GM18873 (cell line): ENCODE measurements around the gene CGNL1.

Source experiments
- ATAC-seq: cut with Tn5 transposase; IDR thresholded peaks from one replicate; pipeline ENCODE4 v1.9.1; 2021; ENCODE audit warnings: mild to moderate bottlenecking, moderate library complexity, moderate number of reproducible peaks; ENCODE audit not compliant: unreplicated experiment, low FRiP score

The CGNL1 gene

DNA sequence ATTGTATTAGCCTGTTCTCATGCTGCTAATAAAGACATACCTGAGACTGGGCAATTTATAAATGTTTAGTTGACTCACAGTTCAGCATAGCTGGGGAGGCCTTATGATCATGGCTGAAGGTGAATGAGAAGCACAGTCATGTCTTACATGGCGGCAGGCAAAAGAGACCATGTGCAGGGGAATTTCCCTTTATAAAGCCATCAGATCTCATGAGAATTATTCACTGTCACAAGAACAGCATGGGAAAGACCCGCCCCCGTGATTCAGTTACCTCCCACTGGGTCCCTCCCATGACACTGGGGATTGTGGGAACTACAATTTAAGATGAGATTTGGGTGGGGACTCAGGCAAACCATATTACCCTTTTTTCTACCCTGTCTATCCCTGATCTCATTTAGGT lies 163.9 kb downstream of the CGNL1 start:
- ATAC-seq, result no peak

GRCh38 chr15:57540736-57541135 lies 164.4 kb downstream of the CGNL1 start:
- peak; percentile 87 for ATAC-seq

- no peak for ATAC-seq
Measured at GRCh38 chr15:57541271-57541670, 165.0 kb downstream of the CGNL1 start.

DNA sequence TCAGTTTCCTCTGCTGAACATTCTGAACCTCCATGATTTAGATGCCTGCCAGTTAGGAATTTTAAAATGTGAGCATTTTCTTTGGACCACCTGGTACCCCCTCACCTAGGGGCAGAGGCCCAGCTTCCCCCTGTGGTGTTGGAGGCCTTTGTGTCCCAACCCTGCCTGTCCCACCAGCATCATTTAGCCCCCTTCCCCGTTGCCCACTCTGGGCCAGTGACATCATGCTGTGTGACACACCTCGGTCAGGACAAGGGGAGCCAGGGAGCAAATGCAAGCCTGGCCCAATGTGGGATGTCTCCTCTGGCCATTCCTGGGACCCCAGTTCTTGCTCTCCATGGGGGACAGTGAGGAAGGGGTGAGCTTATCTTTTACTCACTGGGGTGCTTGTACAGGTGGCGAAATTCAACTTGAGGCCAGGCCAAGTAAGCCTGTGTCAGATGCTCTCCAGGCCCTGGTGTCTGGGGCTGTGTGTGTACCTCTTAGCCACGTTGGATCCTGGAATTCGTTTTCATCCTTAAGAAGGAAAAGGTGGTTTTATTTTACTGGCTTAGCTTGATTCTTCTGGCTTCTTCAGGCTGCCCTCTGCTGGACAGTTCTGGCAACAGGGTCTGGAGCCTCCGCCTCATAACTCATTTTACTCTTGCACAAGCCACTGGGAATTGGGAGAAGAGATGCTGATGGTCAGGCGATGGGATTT lies 165.7 kb downstream of the CGNL1 start:
- ATAC-seq, result no peak

- ATAC-seq, result no peak
Measured at GRCh38 chr15:57542505-57542817, 166.2 kb downstream of the CGNL1 start.

GRCh38 chr15:57544848-57545480 lies 168.7 kb downstream of the CGNL1 start:
- ATAC-seq, result no peak

- ATAC-seq, result no peak
Measured at GRCh38 chr15:57545995-57546394, 169.7 kb downstream of the CGNL1 start.

- no peak for ATAC-seq
Measured at GRCh38 chr15:57547243-57547755, 171.0 kb downstream of the CGNL1 start.

DNA sequence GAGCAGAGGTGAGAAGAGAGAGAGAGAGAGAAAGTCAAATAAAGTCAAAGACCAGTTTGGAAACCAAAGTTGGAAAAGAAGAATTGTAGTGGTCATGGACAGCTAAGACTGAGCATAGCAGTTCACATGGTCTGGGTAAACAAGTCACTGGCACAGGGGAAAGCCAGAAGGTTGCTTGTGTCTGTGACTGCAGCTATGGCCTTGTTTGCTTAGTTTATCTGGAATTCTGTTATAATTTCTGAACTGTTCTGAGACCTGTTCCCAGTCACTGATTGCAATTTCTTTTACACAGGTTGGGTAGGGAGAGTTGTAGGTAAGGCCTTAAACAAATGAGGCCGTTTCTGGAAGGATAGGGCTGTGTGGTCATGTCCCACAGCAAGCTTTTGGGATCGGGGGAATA lies 172.0 kb downstream of the CGNL1 start:
- no peak for ATAC-seq

GRCh38 chr15:57548835-57549234 lies 172.5 kb downstream of the CGNL1 start:
- no peak for ATAC-seq

DNA sequence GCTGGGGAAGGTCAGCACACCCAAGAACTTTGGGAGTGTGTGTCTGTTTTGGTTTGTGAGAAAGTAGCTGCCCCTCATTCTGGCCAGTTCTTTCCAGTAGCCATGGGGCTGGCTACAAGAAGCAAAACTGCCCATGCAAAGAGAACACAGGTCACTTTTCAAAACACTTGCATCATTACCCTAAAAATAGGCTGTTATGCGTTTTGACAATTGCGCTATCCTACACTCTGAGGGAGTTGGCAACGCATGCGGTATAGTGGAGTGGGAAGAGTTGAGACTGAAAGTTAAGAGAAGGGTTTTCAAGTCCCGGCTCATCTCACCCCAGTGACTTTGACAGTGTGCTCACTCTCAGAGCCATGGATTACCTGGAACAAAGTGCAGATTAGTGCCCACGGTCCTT lies 173.6 kb downstream of the CGNL1 start:
- no peak for ATAC-seq

DNA sequence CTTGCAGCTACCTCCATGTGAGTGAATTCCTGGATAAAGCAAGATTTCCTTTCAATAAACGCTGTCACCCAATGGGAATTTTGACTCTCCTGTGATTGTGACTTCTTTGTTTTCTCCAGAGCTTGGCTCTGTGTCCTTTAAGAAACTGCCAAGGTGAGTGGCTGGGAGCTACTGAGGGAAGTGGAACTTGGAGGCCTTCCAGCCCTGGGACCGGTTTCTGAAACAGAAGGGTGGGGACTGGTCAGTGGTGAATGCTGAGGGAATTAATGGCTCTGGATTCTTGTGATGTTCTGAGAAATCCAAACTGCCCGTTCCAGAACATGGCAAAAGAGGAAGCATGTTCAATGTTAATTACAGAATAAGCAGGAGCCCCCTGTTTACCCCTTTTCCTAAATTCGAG lies 174.3 kb downstream of the CGNL1 start:
- ATAC-seq, result no peak

DNA sequence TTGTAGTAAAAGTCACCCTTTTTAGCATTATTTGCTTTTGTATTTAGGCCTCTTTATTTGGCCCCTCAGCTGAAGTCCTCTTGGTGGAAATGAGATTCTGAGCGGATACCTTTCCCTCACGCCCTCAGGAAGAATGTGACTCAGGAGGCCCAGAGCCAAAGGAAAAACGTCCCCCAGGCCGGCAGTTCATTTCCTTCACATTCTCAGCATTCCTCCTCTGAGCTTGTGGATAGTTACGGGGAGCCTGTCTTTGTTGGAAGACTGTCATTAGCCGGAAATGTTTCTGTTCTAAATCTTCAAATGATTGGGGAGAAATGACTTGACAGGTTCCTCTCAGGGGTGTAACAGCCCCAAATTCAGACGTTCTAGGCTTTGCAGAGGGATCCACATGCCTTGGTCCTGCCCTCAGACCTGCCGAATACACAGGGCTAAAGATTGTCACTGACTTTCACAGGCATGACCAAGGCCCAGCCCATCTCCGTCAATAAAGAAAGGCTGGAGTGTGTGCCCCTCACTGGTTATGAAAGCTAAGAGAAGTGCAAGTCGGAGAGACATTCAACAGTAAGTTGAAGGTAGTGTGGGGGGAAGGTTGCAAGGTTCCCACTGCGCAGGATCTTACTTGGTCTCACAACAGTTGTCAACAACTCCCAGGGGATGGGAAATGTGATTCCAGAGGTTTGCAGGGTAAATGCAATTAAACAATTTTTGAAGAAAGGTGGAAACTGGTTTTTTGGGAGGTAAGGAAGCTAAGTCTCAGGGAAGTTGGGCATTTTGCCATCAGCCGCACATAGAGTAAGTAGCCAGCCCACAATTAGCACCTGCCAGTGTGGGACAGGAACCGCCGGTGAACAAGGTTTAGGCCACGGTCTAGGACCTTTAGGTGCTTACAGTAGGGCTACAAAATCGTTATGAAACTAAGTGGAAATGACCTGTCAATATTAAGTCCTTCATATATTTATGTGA lies 175.7 kb downstream of the CGNL1 start:
- no peak for ATAC-seq

DNA sequence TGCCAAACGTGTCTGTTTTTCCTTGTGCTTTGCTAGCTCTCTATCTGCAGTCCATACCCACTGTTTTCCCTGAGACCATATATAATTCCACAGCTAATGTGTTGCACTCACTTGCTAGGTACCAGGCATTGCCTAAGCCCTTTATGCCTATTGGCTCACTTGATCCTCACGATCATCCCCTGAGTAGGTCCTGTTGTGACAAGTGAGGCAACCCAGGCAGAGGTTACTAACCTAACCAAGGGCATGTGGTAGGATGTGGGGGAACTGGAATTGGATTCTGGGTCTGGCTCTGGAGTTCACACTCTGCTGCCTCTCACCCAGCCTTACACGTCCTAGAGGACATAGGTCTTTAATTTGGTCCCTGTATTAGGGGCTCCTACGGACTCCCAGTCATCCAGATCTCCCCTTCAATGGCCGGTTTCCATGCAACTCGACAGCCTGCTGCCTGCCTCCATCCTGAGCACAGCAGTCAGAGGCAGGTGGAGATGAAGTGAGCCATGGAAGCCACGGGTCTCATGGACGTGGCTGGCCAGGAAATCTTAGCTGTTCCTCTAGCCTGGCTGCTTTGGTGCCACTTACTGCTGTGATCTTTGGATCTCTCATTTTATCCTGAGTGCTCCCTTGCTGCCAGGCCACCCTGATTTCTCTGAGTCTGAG lies 176.5 kb downstream of the CGNL1 start:
- no peak for ATAC-seq

DNA sequence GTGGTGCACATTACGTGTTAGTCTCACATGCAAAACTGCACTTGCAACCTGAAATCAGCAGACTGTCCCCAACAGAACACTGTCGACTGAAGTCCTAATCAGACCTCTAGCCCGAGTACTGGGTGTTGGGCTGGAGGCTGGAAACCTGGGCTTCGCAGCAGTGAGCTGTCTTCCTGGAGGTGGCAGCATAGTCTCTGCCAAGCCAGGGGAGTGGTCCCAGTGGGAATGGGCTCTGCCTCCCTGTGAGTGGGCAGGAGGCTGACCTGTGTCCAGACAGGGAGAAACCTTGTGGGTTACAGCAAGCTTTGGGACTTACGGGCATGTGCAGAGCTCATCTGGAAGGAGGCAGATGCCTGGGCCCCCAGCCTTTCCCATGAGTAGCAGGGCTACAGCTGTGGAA lies 177.2 kb downstream of the CGNL1 start:
- ATAC-seq, result no peak

- ATAC-seq, result no peak
Measured at GRCh38 chr15:57554063-57554811, 177.9 kb downstream of the CGNL1 start.

DNA sequence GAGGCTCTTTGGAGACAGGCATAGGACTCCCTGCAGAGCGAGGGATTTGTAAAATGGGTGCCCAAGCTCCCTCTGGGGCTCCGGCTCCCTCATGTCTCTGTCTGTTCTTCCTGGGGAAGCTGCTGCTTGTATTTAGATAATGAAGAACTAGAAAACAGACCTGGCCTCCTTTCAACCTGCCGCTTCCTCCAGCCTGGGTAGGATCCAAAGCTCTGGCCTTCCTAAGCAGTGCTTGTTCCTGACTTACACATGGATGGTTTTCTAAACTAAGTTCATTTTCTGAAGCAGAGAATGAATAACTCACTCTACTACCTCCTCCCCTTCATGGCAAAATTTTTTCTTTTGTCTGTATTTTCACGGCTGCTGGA lies 178.5 kb downstream of the CGNL1 start:
- no peak for ATAC-seq

DNA sequence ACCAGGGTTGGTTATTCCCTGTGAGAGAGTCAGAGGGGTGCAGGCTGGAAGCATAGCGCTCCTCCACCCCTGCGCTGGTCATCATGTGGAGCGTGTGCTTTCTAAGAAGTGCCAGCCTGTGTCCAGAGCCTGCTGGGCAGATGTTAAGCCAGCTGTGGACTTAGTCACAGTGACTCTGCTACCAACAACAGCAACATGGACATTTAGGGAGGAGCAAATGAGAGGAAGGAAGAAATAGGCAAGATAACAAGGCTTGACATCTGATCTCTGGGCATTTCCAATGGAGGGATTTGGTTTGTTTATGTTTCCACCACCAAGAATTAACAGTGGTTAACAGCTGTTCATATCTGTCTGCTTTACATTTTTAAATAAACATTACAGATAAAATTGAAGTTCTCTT lies 179.0 kb downstream of the CGNL1 start:
- no peak for ATAC-seq

GRCh38 chr15:57556040-57556439 lies 179.7 kb downstream of the CGNL1 start:
- ATAC-seq, result no peak

- no peak for ATAC-seq
Measured at GRCh38 chr15:57557267-57557666, 181.0 kb downstream of the CGNL1 start.
